GM12878 (cell line): ENCODE measurements around the gene ACACB. TPM values are rescaled to one million over a fixed set of nuclear protein-coding genes. Genes with fewer than 3 reads are reported as not detected.

Experiments used
- ATAC-seq: fragments of 200-7000 bp; cut with Tn5 transposase; 3 replicates; pipeline ENCODE4 v1.9.1; 2020; ENCODE audit warnings: mild to moderate bottlenecking, moderate library complexity
- BruUV-seq: library from RNA; stranded (reverse); fragments of 400-500 nt; replicated peaks from 2 replicates; lab custom pipeline; 2021; lab: Mats Ljungman, UMichigan
- CTCF ChIA-PET: fragments of 300-600 bp; sonication (Branson Sonifier 250); formaldehyde crosslinking; extraction: SDS; loops from one replicate; lab custom pipeline; 2021; ENCODE audit warnings: inconsistent platforms; lab: Yijun Ruan, JAX
- POLR2A ChIA-PET: fragments of 350-600 bp; formaldehyde crosslinking; extraction: SDS; loops from one replicate; lab custom pipeline; 2021; ENCODE audit warnings: inconsistent platforms; lab: Charles Lee
- RAD21 ChIA-PET: fragments of 300-600 bp; sonication (Branson Sonifier 250); formaldehyde crosslinking; loops from one replicate; lab custom pipeline; 2023; ENCODE audit warnings: antibody characterized with exemption; ENCODE audit not compliant: unreplicated experiment; lab: Charles Lee
- SMC1A ChIA-PET: fragments of 300-600 bp; sonication (Branson Sonifier 250); formaldehyde crosslinking; loops from one replicate; lab custom pipeline; 2023; ENCODE audit not compliant: unreplicated experiment, uncharacterized antibody; lab: Charles Lee
- DNase-seq: peaks from one replicate; pipeline ENCODE4 v3.0.0-alpha.2; 2011; ENCODE audit warnings: low read depth, low spot score
- FAIRE-seq: peaks from 3 replicates; lab custom pipeline; 2011; peaks lifted over from hg19 to GRCh38; lab: Jason Lieb, UNC
- H2AFZ ChIP-seq: 2 replicates; pipeline ENCODE4 v1.6.0; 2011; ENCODE audit warnings: low read depth, low read length, control low read depth; ENCODE audit not compliant: control insufficient read depth
- H3K27ac ChIP-seq: 2 replicates; pipeline ENCODE4 v1.5.1; 2011; ENCODE audit warnings: control low read depth; ENCODE audit not compliant: control insufficient read depth, insufficient read depth
- H3K27me3 ChIP-seq, 2 experiments: replicated peaks in 1 of 2; 2 replicates each; pipeline versions ENCODE4 v1.6.0 to v1.6.1; 2011; ENCODE audit warnings: low read length in 1 of 2; ENCODE audit not compliant: control insufficient read depth in 2 of 2, insufficient read depth in 2 of 2
- H3K36me3 ChIP-seq, 2 experiments: 2 replicates each; pipeline ENCODE4 v1.5.1; 2011; ENCODE audit warnings: low read length in 1 of 2; ENCODE audit not compliant: control insufficient read depth in 2 of 2, insufficient read depth in 2 of 2
- H3K4me1 ChIP-seq: 2 replicates; pipeline ENCODE4 v1.6.1; 2011; ENCODE audit warnings: mild to moderate bottlenecking, low read length, moderate library complexity, mixed read lengths; ENCODE audit not compliant: control insufficient read depth, insufficient read depth
- H3K4me2 ChIP-seq: 2 replicates; pipeline ENCODE4 v1.6.0; 2011; ENCODE audit warnings: control low read depth; ENCODE audit not compliant: control insufficient read depth, insufficient read depth
- H3K4me3 ChIP-seq: fragments of 200-600 bp; sonication (generic); 2 replicates; pipeline ENCODE4 v1.5.1; 2016
- H3K79me2 ChIP-seq: 2 replicates; pipeline ENCODE4 v1.6.0; 2011; ENCODE audit warnings: low read length; ENCODE audit not compliant: control insufficient read depth, insufficient read depth
- H3K9ac ChIP-seq: 2 replicates; pipeline ENCODE4 v1.8.0; 2011; ENCODE audit warnings: low read length, control low read depth, mixed read lengths; ENCODE audit not compliant: control insufficient read depth, insufficient read depth
- H3K9me3 ChIP-seq: replicated peaks from 3 replicates; pipeline ENCODE4 v1.5.1; 2011; ENCODE audit warnings: mild to moderate bottlenecking, low read length; ENCODE audit not compliant: control insufficient read depth, insufficient read depth
- H4K20me1 ChIP-seq: 2 replicates; pipeline ENCODE4 v1.6.0; 2011; ENCODE audit not compliant: control insufficient read depth, insufficient read depth
- ASH2L ChIP-seq: fragments of 300-600, 200-600 bp; sonication (generic); IDR thresholded peaks from 2 replicates; pipeline ENCODE4 v1.6.1; 2017; ENCODE audit warnings: low read depth, mild to moderate bottlenecking, borderline replicate concordance
- CREM ChIP-seq: IDR thresholded peaks from 2 replicates; pipeline ENCODE4 v1.6.1; 2014; ENCODE audit warnings: antibody characterized with exemption, low read depth
- EZH2 ChIP-seq: IDR thresholded peaks from 2 replicates; pipeline ENCODE4 v1.6.1; 2012; ENCODE audit warnings: low read depth, mild to moderate bottlenecking, control low read depth, inconsistent platforms, low read length, borderline replicate concordance; ENCODE audit not compliant: control insufficient read depth
- HDAC2 ChIP-seq: fragments of 200-600 bp; sonication (generic); IDR thresholded peaks from 2 replicates; pipeline ENCODE4 v1.6.1; 2017
- MYC ChIP-seq: IDR thresholded peaks from 2 replicates; pipeline ENCODE4 v1.6.1; 2011; ENCODE audit warnings: mild to moderate bottlenecking, low read length, moderate library complexity, inconsistent platforms; ENCODE audit not compliant: insufficient read depth, insufficient replicate concordance, insufficient read length, severe bottlenecking
- PAX5 ChIP-seq: IDR thresholded peaks from 2 replicates; pipeline ENCODE4 v1.6.1; 2011; ENCODE audit warnings: low read depth, low read length, borderline replicate concordance
- RAD51 ChIP-seq: fragments of 450-650 bp; IDR thresholded peaks from 2 replicates; pipeline ENCODE4 v1.6.1; 2016; ENCODE audit warnings: moderate library complexity, mild to moderate bottlenecking, inconsistent platforms
- ZNF384 ChIP-seq: IDR thresholded peaks from 2 replicates; pipeline ENCODE4 v1.6.1; 2012; ENCODE audit warnings: low read depth, mild to moderate bottlenecking, low read length, improper control_type of control experiment, borderline replicate concordance
- WGBS: methylation state at CpG from one replicate; pipeline ENCODE4 v1.1.6; 2016; ENCODE audit warnings: low lambda C conversion rate; ENCODE audit not compliant: insufficient replicate concordance, insufficient coverage; ENCODE audit errors: missing lambda C conversion rate; 5-methylcytosine and 5-hydroxymethylcytosine counted together
- in situ Hi-C: fragments of 300-500 bp; cut with MboI; formaldehyde crosslinking; loops from 9 replicates; pipeline ENCODE4 v1.14.3; 2018; ENCODE audit warnings: mixed read lengths
- intact Hi-C: fragments of 100-400 bp; cut with micrococcal nuclease; formaldehyde crosslinking; loops from one replicate; pipeline ENCODE4 v1.14.2; 2022; ENCODE audit not compliant: unreplicated experiment
- polyA plus RNA-seq, 11 experiments: library from polyadenylated mRNA; depleted of rRNA in 4 of 11; unstranded in 6 of 11; stranded (reverse) in 5 of 11; fragments of >200 nt; fragmentation: Nextera tagmentation in 4 of 11; fragmentation: Illumina TruSeq in 1 of 11; extraction: Ambion mirVana in 4 of 11; extraction: Trizol in 1 of 11; gene quantifications; 1 replicate in 1 of 11; 2 replicates in 10 of 11; pipeline versions ENCODE4 v1.2.1 to v1.2.3, GENCODE V29; 2011 to 2016; ENCODE audit warnings: inconsistent platforms in 2 of 11, missing spikeins in 2 of 11, low read depth in 1 of 11
- total RNA-seq, 4 experiments: library from RNA; depleted of rRNA in 3 of 4; stranded (reverse); fragments of >200 nt in 3 of 4; fragmentation: Illumina TruSeq in 1 of 4; extraction: Trizol in 1 of 4; gene quantifications; 2 replicates each; pipeline versions ENCODE4 v1.2.1 to v1.2.3, GENCODE V29; 2013 to 2021
- TF ChIP-seq, protein P1 (sequence below): fragments of 150-350 bp; IDR thresholded peaks from 2 replicates; pipeline ENCODE4 v1.6.1; 2016; ENCODE audit warnings: low read depth, low read length
- TF ChIP-seq, protein P2 (sequence below): fragments of 450-650 bp; IDR thresholded peaks from 2 replicates; pipeline ENCODE4 v1.6.1; 2018; ENCODE audit warnings: borderline replicate concordance, mild to moderate bottlenecking; ENCODE audit not compliant: partially characterized antibody

The ACACB gene
- total and polyA plus RNA-seq, 10 of the 15 experiments (the other 5 are each of a cell fraction or from before 2014, with no cell fraction given), result 0.05 to 1.9 (median 0.38) TPM; not detected in 2

DNA sequence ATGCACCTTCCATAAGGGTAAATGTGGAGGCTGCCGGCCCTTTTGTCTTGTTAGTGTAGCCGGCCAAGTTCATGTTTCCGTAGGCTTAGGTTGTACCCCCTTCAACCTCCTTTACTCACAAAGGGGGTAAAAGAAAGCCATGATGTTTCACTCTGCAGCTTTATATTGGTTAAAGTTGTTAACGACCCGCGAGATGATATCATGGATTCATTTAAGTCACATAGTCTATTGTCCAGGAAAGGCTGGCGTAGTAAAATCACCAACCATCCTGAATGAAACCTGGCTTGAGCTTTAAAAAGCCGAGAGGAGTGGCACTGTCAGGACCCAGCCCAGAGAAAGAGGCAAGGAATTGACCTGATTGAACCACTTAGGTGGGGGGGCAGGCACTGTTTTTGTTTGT lies 17.7 kb upstream of the ACACB start:
- ATAC-seq (no peak), DNase-seq (no peak), FAIRE-seq (no peak)
- CTCF ChIA-PET, result interaction anchor here (0.9 to 3.5 kb wide), 4 partner anchors 13 to 586 kb away, joined by 3 to 19 read pairs (median 3); no protein-coding TSS in a partner anchor
- POLR2A ChIA-PET, result interaction anchor here (0.6 to 0.7 kb wide), 2 partner anchors 143 to 382 kb away, joined by 3 to 4 read pairs; no protein-coding TSS in a partner anchor
- Histone ChIP-seq H3K4me3 (peak overlapping the region; percentile 82), H3K79me2 (peaks cover 15% of the 10 kb centered on the region), H3K9me3 (no peaks in the 10 kb centered on the region), H4K20me1 (no peaks in the 10 kb centered on the region), H3K36me3 (peaks cover 4 to 5% of the 10 kb centered on the region in 2 experiments; a peak in 3 of 4 replicates), H3K27ac (peak overlapping the region; percentile 30), H2AFZ (peak overlapping the region; percentile 86), H3K27me3 (no peaks in the 10 kb centered on the region), H3K9ac (peak overlapping the region; percentile 78), H3K4me2 (peak overlapping the region; percentile 84), H3K4me1 (peaks cover under 1% of the 10 kb centered on the region)
- TF ChIP-seq EZH2, result no peak
- TF ChIP-seq RAD51, result no peak
- no peak for TF ChIP-seq ASH2L
- no peak for TF ChIP-seq ZNF384
- TF ChIP-seq MYC, result no peak
- no peak for TF ChIP-seq CREM
- TF ChIP-seq, protein P1, sequence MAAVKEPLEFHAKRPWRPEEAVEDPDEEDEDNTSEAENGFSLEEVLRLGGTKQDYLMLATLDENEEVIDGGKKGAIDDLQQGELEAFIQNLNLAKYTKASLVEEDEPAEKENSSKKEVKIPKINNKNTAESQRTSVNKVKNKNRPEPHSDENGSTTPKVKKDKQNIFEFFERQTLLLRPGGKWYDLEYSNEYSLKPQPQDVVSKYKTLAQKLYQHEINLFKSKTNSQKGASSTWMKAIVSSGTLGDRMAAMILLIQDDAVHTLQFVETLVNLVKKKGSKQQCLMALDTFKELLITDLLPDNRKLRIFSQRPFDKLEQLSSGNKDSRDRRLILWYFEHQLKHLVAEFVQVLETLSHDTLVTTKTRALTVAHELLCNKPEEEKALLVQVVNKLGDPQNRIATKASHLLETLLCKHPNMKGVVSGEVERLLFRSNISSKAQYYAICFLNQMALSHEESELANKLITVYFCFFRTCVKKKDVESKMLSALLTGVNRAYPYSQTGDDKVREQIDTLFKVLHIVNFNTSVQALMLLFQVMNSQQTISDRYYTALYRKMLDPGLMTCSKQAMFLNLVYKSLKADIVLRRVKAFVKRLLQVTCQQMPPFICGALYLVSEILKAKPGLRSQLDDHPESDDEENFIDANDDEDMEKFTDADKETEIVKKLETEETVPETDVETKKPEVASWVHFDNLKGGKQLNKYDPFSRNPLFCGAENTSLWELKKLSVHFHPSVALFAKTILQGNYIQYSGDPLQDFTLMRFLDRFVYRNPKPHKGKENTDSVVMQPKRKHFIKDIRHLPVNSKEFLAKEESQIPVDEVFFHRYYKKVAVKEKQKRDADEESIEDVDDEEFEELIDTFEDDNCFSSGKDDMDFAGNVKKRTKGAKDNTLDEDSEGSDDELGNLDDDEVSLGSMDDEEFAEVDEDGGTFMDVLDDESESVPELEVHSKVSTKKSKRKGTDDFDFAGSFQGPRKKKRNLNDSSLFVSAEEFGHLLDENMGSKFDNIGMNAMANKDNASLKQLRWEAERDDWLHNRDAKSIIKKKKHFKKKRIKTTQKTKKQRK, result no peak
- TF ChIP-seq PAX5, result no peak
- TF ChIP-seq, protein P2, sequence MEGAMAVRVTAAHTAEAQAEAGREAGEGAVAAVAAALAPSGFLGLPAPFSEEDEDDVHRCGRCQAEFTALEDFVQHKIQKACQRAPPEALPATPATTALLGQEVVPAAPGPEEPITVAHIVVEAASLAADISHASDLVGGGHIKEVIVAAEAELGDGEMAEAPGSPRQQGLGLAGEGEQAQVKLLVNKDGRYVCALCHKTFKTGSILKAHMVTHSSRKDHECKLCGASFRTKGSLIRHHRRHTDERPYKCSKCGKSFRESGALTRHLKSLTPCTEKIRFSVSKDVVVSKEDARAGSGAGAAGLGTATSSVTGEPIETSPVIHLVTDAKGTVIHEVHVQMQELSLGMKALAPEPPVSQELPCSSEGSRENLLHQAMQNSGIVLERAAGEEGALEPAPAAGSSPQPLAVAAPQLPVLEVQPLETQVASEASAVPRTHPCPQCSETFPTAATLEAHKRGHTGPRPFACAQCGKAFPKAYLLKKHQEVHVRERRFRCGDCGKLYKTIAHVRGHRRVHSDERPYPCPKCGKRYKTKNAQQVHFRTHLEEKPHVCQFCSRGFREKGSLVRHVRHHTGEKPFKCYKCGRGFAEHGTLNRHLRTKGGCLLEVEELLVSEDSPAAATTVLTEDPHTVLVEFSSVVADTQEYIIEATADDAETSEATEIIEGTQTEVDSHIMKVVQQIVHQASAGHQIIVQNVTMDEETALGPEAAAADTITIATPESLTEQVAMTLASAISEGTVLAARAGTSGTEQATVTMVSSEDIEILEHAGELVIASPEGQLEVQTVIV, result no peak
- no peak for TF ChIP-seq HDAC2
- SMC1A ChIA-PET, result interaction anchor here (0.6 to 1.2 kb wide), 3 partner anchors 13 to 148 kb away, joined by 3 to 4 read pairs (median 3); no protein-coding TSS in a partner anchor
- intact Hi-C loops, result loop anchor here (10.0 kb wide), 1 partner anchor 464 kb away; the partner anchor contains the start of gene SELPLG
- BruUV-seq, result no TSS peak
- RAD21 ChIA-PET, result interaction anchor here (1.1 kb wide), 1 partner anchor 272 kb away, joined by 3 read pairs; no protein-coding TSS in a partner anchor
- in situ Hi-C loops, result loop anchor here (10.0 kb wide), 2 partner anchors 434 to 464 kb away; partner anchors contain the start of gene SELPLG
- WGBS, result 9% methylated on average over 8 of the region's 8 CpGs
